ENCODE data around the gene LMF1.
"Not testable (repeated sequence)": the region's sequence is repeated elsewhere in the genome, so short reads cannot be mapped to it uniquely, and the experiment has no call there.

DNA sequence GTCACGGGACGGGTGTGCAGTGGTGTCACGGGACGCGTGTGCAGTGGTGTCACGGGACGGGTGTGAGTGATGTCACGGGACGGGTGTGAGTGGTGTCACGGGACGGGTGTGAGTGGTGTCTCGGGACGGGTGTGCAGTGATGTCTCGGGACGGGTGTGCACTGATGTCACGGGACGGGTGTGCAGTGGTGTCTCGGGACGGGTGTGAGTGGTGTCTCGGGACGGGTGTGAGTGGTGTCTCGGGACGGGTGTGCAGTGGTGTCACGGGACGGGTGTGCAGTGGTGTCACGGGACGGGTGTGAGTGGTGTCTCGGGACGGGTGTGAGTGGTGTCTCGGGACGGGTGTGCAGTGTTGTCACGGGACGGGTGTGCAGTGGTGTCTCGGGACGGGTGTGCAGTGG is 111.8 kb downstream of the LMF1 start:
- TF ChIP-seq, protein P1, sequence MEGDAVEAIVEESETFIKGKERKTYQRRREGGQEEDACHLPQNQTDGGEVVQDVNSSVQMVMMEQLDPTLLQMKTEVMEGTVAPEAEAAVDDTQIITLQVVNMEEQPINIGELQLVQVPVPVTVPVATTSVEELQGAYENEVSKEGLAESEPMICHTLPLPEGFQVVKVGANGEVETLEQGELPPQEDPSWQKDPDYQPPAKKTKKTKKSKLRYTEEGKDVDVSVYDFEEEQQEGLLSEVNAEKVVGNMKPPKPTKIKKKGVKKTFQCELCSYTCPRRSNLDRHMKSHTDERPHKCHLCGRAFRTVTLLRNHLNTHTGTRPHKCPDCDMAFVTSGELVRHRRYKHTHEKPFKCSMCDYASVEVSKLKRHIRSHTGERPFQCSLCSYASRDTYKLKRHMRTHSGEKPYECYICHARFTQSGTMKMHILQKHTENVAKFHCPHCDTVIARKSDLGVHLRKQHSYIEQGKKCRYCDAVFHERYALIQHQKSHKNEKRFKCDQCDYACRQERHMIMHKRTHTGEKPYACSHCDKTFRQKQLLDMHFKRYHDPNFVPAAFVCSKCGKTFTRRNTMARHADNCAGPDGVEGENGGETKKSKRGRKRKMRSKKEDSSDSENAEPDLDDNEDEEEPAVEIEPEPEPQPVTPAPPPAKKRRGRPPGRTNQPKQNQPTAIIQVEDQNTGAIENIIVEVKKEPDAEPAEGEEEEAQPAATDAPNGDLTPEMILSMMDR (IDR thresholded peaks at IDR 0.05 in 4 of 5, conservative IDR thresholded peaks at IDR 0.05 in 1 of 5), result not testable (repeated sequence)
- not testable (repeated sequence) for TF ChIP-seq POLR2A (IDR thresholded peaks at IDR 0.05)
